Measurements from ENCODE around the gene TRAPPC2L. TPM values are rescaled to one million over a fixed set of nuclear protein-coding genes. Genes with fewer than 3 reads are reported as not detected.

Gene TRAPPC2L
- total and polyA plus RNA-seq, 2 of the 13 experiments (the other 11 are each of a cell fraction or from before 2014, with no cell fraction given): 96.3 to 107 TPM

DNA sequence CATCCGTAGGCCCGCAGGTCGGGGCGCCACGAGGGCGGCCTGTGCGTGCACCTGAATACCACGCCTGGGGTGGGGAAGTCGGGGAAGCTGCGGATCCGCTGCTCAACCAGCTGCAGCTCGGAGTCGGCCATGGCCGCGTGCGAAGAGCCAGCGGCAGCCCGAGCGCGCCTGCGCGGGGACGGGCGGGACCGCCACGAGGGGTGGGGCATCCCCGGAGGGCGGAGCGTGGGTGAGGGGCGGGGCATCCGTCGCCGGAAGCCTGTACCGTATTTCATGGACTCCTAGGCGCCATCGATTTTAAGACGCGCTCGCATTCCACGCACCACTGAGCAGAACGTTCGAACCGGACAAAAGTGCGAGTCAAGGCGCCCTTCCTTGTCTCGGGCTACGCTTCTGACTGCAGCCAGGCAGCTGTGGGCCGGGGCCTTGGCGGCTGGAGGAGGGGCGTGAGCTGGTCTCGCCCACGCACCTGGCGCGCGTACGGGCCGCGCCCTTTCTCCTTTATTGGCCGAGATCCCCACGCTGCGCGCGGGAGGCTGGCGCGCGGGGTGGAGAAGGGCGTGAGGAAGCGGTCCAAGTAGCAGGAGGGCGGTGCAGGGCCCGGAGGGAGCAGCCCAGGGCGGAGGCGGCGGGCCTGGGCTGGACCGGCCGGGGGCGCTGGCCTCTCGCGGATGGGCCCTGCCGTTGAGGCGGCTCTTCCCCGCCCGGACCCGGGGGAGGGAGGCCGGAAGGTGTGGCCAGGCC, 45.0 kb upstream of the TRAPPC2L start, which contains the start of gene APRT (continued):
- TF ChIP-seq, protein P1, sequence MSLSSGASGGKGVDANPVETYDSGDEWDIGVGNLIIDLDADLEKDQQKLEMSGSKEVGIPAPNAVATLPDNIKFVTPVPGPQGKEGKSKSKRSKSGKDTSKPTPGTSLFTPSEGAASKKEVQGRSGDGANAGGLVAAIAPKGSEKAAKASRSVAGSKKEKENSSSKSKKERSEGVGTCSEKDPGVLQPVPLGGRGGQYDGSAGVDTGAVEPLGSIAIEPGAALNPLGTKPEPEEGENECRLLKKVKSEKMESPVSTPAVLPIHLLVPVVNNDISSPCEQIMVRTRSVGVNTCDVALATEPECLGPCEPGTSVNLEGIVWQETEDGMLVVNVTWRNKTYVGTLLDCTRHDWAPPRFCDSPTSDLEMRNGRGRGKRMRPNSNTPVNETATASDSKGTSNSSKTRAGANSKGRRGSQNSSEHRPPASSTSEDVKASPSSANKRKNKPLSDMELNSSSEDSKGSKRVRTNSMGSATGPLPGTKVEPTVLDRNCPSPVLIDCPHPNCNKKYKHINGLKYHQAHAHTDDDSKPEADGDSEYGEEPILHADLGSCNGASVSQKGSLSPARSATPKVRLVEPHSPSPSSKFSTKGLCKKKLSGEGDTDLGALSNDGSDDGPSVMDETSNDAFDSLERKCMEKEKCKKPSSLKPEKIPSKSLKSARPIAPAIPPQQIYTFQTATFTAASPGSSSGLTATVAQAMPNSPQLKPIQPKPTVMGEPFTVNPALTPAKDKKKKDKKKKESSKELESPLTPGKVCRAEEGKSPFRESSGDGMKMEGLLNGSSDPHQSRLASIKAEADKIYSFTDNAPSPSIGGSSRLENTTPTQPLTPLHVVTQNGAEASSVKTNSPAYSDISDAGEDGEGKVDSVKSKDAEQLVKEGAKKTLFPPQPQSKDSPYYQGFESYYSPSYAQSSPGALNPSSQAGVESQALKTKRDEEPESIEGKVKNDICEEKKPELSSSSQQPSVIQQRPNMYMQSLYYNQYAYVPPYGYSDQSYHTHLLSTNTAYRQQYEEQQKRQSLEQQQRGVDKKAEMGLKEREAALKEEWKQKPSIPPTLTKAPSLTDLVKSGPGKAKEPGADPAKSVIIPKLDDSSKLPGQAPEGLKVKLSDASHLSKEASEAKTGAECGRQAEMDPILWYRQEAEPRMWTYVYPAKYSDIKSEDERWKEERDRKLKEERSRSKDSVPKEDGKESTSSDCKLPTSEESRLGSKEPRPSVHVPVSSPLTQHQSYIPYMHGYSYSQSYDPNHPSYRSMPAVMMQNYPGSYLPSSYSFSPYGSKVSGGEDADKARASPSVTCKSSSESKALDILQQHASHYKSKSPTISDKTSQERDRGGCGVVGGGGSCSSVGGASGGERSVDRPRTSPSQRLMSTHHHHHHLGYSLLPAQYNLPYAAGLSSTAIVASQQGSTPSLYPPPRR (CRISPR knock-in tag; IDR thresholded peaks at IDR 0.05; ENCODE audit: borderline replicate concordance): peak; percentile 71
- TF ChIP-seq, protein P2, sequence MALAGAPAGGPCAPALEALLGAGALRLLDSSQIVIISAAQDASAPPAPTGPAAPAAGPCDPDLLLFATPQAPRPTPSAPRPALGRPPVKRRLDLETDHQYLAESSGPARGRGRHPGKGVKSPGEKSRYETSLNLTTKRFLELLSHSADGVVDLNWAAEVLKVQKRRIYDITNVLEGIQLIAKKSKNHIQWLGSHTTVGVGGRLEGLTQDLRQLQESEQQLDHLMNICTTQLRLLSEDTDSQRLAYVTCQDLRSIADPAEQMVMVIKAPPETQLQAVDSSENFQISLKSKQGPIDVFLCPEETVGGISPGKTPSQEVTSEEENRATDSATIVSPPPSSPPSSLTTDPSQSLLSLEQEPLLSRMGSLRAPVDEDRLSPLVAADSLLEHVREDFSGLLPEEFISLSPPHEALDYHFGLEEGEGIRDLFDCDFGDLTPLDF (CRISPR knock-in tag; IDR thresholded peaks at IDR 0.05): no peak; the same call in none of the 2 replicates
- TF ChIP-seq CREB1 (IDR thresholded peaks at IDR 0.05) (no peak), CREB1 (CRISPR knock-in tag; IDR thresholded peaks at IDR 0.05) (no peak), GLI4 (CRISPR knock-in tag; IDR thresholded peaks at IDR 0.05; ENCODE audit: borderline replicate concordance) (peak; percentile 98), BRCA1 (CRISPR knock-in tag; IDR thresholded peaks at IDR 0.05) (no peak; the same call in 1 of the 2 replicates), SOX6 (IDR thresholded peaks at IDR 0.05) (no peak), SOX6 (CRISPR knock-in tag; IDR thresholded peaks at IDR 0.05) (peak; percentile 49), ZBTB7A (CRISPR knock-in tag; IDR thresholded peaks at IDR 0.05) (peak; percentile 83; the same call in 1 of the 2 replicates), ZNF629 (CRISPR knock-in tag; conservative IDR thresholded peaks at IDR 0.05) (no peak), RBAK (CRISPR knock-in tag; IDR thresholded peaks at IDR 0.05) (no peak), HIVEP1 (CRISPR knock-in tag; IDR thresholded peaks at IDR 0.05) (no peak; the same call in none of the 2 replicates), ZNF619 (CRISPR knock-in tag; IDR thresholded peaks at IDR 0.05) (peak; percentile 72; the same call in 1 of the 2 replicates), KMT2B (CRISPR knock-in tag; IDR thresholded peaks at IDR 0.05) (no peak; the same call in 1 of the 2 replicates), ZNF33B (CRISPR knock-in tag; IDR thresholded peaks at IDR 0.05) (peak; percentile 78; the same call in 1 of the 2 replicates), ZNF7 (CRISPR knock-in tag; IDR thresholded peaks at IDR 0.05) (no peak)
- TF ChIP-seq, protein P3, sequence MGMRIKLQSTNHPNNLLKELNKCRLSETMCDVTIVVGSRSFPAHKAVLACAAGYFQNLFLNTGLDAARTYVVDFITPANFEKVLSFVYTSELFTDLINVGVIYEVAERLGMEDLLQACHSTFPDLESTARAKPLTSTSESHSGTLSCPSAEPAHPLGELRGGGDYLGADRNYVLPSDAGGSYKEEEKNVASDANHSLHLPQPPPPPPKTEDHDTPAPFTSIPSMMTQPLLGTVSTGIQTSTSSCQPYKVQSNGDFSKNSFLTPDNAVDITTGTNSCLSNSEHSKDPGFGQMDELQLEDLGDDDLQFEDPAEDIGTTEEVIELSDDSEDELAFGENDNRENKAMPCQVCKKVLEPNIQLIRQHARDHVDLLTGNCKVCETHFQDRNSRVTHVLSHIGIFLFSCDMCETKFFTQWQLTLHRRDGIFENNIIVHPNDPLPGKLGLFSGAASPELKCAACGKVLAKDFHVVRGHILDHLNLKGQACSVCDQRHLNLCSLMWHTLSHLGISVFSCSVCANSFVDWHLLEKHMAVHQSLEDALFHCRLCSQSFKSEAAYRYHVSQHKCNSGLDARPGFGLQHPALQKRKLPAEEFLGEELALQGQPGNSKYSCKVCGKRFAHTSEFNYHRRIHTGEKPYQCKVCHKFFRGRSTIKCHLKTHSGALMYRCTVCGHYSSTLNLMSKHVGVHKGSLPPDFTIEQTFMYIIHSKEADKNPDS (CRISPR knock-in tag; IDR thresholded peaks at IDR 0.05): no peak; the same call in 1 of the 2 replicates
- TF ChIP-seq, protein P4, sequence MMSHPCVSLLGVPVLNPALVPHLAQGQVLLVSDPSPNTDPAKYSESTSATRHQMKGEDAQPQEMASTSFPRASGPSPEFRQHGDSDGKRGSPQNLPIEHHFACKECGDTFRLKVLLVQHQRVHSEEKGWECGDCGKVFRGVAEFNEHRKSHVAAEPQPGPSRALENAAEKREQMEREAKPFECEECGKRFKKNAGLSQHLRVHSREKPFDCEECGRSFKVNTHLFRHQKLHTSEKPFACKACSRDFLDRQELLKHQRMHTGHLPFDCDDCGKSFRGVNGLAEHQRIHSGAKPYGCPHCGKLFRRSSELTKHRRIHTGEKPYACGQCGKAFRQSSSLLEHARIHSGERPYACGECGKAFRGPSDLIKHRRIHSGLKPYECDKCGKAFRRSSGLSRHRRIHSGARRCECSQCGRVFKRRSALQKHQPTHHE (CRISPR knock-in tag; IDR thresholded peaks at IDR 0.05; ENCODE audit: borderline replicate concordance): no peak; the same call in 1 of the 2 replicates
- TF ChIP-seq, protein P5, sequence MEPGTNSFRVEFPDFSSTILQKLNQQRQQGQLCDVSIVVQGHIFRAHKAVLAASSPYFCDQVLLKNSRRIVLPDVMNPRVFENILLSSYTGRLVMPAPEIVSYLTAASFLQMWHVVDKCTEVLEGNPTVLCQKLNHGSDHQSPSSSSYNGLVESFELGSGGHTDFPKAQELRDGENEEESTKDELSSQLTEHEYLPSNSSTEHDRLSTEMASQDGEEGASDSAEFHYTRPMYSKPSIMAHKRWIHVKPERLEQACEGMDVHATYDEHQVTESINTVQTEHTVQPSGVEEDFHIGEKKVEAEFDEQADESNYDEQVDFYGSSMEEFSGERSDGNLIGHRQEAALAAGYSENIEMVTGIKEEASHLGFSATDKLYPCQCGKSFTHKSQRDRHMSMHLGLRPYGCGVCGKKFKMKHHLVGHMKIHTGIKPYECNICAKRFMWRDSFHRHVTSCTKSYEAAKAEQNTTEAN (CRISPR knock-in tag; conservative IDR thresholded peaks at IDR 0.05): no peak

All from HepG2 (cell line).